NOMO-1 (cell line): ENCODE measurements around the gene BCL2L11.
"Not testable (repeated sequence)": the region's sequence is repeated elsewhere in the genome, so short reads cannot be mapped to it uniquely, and the experiment has no call there.

ENCODE experiments used
- DNase-seq, 2 experiments: peaks; one replicate each; lab custom pipeline; 2025; ENCODE audit not compliant: unreplicated experiment in 2 of 2; lab: John Stamatoyannopoulos, UW

BCL2L11 gene

GRCh38 chr2:111120253-111121027 is at the start of gene BCL2L11:
TSS of gene BCL2L11 (plus strand) at chr2:111120914. CDS start at chr2:111123746, 2,832 bp downstream.
- peak; percentile 85 to 90 for DNase-seq

GRCh38 chr2:111071600-111072171 is 49.0 kb upstream of the BCL2L11 start:
- no peak for DNase-seq

- no peak for DNase-seq
Observed at GRCh38 chr2:111072220-111072871, 48.4 kb upstream of the BCL2L11 start.

- DNase-seq, result not testable (repeated sequence)
Observed at GRCh38 chr2:111082659-111083058, 38.1 kb upstream of the BCL2L11 start.

- DNase-seq, result no peak
Observed at GRCh38 chr2:111091811-111092211, 28.9 kb upstream of the BCL2L11 start.

GRCh38 chr2:111094691-111095090 is 26.0 kb upstream of the BCL2L11 start:
- DNase-seq, result no peak

- DNase-seq, result no peak
Observed at GRCh38 chr2:111095434-111095833, 25.3 kb upstream of the BCL2L11 start.

GRCh38 chr2:111099402-111099801 is 21.3 kb upstream of the BCL2L11 start:
- no peak for DNase-seq

GRCh38 chr2:111100087-111100764 is 20.5 kb upstream of the BCL2L11 start:
- DNase-seq, result no peak

- DNase-seq, result peak; percentile 58 to 94
Observed at GRCh38 chr2:111100765-111101162, 19.9 kb upstream of the BCL2L11 start.

GRCh38 chr2:111101592-111101991 is 19.1 kb upstream of the BCL2L11 start:
- no peak for DNase-seq

GRCh38 chr2:111102216-111102615 is 18.5 kb upstream of the BCL2L11 start:
- no peak for DNase-seq

GRCh38 chr2:111105926-111106325 is 14.8 kb upstream of the BCL2L11 start:
- DNase-seq, result peak; percentile 20 to 30

- DNase-seq, result no peak
Observed at GRCh38 chr2:111106706-111107105, 14.0 kb upstream of the BCL2L11 start.

- no peak for DNase-seq
Observed at GRCh38 chr2:111108745-111109271, 11.9 kb upstream of the BCL2L11 start.

GRCh38 chr2:111111101-111111755 is 9.5 kb upstream of the BCL2L11 start:
- no peak for DNase-seq

GRCh38 chr2:111113838-111114237 is 6.9 kb upstream of the BCL2L11 start:
- DNase-seq, result no peak

GRCh38 chr2:111116011-111116746 is 4.5 kb upstream of the BCL2L11 start:
- peak in 1 of 2 experiments; percentile 10 for DNase-seq

GRCh38 chr2:111116843-111117597 is 3.7 kb upstream of the BCL2L11 start:
- peak; percentile 55 to 62 for DNase-seq
